ENCODE data around the gene ARHGAP18.

Gene ARHGAP18

DNA sequence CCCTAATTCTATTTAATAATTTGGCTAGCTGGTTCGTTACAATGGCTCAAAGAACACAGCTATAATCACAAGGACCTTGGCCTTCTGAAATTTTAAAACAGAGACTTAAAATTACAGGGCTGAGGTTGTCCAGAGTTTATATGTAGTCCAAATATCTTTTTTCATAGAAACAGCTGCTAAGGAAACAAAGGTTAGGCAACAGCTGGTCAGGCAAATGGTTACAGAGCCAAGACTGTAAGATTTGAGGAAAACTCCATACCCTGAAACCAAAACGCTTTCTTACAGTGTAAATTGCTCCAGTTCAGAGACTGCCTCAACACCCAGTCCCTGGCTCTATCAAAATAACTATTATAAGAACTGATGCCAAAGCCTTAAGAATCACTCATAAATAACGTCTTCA lies 9.7 kb upstream of the ARHGAP18 start:
- DNase-seq: no peak

DNA sequence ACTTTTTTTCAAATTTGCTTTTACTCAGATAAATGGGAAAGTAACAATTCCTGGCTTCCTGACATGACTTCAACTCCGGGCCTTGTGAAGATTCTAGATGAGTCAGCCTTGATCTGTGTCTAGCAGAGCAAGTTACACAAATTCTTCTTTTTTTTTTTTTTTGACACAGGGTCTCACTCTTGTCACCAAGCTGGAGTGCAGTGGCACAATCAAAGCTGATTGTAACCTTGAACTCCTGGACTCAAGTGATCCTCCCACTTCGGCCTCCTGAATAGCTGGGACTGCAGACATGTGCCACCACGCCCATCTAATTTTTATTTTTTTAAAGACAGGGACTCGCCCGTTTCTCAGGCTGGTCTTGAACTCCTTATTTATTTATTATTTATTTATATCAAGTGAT lies 7.3 kb upstream of the ARHGAP18 start:
- no peak for DNase-seq

DNA sequence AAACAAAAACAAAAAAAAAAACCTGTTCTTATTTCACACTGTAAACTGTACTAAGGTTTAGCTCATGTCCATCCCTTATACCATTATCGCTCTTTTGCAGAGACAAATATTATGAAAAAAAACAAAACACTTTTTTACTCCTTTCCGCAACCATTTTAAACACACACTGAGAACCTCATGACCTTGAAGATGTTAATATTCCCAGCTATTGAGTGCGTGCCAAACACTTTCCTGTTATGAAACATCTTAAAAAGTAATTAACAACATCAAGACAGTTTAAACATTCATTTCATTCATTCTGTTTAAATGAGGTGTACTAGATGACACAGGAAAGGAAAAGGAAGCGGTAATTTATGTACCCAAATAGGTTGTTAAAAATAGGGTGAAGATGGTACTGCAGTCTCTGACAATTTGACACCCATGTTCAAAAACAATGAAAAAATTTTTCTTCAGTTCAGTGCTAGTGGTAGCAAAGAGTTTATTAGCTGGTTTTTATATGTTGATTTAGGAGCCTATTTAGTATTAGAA lies 3.9 kb upstream of the ARHGAP18 start:
- DNase-seq: no peak

DNA sequence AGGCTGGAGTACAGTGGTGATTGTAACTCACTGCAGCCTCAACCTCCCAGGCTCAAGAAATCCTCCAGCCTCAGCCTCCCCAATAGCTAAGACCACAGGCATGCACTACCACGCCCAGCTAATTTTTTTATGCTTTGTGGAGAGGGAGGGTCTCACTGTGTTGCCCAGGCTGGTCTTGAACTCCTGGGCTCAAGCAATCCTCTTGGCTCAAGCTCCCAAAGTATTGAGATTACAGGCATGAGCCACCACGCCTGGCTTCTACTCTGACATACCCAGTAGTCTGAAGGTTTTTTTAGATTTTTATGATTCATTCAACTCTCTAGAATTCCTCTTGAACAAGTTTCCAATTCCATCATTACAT lies 1.3 kb upstream of the ARHGAP18 start:
- no peak for DNase-seq

DNA sequence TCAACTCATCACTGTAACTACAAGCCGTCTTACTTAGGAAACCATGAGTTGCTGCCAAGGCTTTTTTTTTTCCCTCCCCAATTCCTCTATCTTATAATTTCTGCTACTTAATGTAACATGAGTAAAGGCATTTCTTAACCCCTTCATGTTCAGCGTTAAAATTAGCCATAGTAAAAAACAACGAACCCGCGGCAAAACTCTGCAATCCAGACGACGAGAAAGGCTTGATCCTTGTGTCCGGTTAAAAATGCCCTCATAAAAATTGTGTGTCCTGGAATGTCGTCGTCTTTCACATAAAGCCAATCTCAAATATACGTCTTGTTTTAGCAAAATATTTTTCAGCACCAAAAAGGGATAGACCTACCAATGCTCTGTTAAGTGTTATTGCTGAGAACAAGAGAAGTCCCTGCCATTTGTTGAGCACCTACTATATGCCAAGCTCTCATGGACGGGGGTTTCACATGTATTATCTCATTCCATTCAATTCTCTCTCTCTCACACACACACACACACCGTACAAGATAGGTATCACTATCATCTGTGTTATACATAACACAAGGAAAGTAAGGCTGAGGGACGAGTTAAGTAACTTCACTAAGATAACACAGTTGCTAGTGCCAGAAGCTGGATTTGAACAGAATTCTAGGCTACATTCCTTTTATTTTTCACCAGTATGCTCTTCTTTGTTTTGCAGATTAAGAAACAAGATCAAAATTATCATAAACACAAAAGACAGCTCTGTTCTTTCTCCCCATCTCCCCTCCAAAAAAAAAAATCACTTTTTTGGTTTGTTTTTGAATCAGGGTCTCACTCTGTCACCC lies 683 bp upstream of the ARHGAP18 start:
- DNase-seq: no peak

DNA sequence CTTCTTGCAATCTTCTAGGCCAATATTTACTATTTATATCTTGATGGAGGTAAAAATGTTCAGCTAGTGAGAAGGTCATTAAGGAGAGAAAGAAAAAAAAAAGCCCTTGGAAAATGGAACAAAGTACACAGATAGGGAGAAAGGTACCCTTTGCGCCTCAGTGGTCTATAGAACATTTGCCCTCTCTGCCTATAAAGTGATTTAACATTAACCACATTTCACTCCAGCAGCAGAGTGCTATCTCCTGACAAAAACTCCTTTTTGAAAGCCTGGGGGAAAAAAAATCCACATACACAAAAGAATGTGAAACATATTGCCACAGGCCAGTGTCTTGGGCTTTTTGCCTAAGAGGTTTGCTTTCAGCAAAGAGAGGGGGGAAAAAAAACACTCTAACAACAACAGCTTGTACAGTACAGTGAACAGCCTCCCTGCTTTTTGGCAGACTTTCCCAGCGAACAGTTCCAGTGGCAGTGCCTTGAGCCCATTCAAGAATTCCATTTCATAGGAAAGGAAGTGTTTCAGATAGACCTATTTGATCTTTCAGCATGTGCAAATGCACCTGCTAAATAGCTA lies 695 bp downstream of the ARHGAP18 start:
- no peak for DNase-seq

DNA sequence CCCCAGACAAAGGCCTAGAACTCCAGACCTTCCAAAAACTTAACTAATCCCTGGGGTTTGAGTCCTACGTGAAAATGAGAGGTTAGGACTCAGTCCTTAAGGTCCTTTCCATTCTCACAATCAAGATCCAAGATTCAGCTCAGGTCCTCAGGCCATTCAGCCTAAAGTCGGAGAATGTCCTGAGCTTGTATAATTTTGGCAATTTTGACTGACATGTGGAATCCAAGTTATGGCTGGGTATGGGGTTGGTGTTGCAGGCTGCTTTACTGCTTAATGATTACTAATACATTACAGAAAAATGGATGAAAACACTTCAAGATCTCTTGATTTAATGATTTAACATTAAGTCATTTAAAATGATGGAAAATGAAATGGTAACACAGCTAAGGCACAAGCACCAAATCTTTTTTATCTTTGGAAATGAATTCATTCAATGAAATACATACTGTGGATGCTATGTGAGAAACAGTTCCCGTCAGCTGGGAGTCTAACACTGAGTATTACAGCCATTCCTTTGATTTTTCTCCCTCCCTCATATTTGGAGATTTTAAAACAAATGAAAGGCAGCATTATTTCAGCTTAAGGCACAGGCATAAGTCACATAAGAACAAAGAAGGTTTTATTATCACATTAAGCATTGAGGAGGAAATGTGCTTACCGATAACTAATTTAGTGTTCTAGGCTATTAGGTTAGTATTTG lies 1.3 kb downstream of the ARHGAP18 start:
- no peak for DNase-seq

DNA sequence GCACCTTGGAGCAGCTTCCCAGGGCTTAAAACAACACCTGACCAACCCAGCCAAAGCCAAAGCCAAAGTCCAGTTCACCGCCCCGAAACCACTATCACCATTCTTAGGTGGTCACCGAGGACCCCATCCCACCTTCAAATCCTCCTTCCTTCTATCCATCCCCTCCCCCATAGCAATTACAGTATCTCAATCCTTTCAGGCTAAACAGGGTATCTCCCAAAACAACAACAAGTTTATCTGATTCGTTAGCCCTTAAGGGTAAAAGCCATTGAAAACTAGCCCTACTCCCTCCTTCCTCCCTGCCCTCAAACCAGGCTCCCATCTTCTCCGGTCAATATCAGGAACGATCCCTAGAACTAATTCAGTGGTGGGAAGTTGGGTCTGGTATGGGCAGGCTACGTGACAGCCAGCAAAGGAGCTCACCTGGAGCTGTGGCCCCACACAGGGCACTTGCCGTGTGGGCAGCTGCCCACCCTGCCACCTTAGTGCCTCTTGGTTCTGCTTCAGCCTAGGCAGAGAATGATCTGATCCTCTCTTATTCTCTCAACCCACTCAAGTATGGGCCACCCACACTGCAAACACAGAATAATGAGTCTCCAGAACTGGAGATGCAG lies 2.0 kb downstream of the ARHGAP18 start:
- no peak for DNase-seq

DNA sequence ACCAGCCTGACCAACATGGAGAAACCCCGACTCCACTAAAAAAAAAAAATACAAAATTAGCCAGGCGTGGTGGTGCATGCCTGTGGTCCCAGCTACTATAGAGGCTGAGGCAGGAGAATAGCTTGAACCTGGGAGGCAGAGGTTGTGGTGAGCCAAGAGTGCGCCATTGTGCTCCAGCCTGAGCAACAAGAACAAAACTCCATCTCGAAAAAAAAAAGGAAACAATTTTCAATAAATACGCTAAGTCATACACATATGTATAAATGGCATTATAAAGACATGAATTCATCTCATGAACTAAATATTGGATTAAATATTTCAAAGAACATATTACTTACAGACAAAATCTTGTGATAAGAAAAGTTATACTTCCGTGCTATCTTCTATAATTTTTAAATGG lies 2.9 kb downstream of the ARHGAP18 start:
- no peak for DNase-seq

DNA sequence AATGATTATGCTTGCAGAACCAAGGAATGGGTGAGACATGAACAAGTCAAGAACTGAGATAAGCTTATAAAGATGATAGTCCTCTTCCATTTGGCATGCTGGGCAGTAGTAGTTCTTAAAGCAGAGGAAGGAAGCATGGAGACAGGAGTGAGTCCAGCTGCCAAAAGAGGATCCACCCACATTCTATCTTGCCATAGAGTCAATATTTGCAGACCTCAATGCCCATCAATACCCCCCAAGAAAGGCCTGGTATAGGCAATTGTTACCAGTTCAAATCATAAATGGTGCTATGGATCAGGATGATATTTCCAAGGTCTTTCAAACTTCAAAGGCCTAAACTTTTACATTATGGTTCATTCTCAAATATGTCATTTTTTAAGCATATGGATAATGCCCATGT lies 4.8 kb downstream of the ARHGAP18 start:
- DNase-seq: no peak

DNA sequence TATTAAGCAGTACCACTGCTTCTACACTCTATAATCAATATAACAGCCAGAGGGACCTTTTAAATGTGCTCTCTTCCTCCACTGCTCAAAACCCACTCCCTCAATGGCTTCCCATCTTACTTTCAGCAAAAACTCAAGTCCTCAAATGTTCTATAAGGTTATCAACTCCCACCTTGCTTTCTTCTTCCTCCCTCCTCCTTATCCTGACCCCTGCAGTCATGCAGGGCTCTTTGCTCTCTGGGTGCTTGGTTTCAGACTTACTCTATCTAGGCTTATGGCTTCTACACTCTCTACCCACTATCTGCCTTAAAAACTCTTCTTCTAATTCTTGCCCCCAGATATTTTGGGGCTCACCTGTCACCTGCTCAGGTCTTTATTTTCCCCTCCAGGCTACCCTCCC lies 5.3 kb downstream of the ARHGAP18 start:
- DNase-seq: no peak

DNA sequence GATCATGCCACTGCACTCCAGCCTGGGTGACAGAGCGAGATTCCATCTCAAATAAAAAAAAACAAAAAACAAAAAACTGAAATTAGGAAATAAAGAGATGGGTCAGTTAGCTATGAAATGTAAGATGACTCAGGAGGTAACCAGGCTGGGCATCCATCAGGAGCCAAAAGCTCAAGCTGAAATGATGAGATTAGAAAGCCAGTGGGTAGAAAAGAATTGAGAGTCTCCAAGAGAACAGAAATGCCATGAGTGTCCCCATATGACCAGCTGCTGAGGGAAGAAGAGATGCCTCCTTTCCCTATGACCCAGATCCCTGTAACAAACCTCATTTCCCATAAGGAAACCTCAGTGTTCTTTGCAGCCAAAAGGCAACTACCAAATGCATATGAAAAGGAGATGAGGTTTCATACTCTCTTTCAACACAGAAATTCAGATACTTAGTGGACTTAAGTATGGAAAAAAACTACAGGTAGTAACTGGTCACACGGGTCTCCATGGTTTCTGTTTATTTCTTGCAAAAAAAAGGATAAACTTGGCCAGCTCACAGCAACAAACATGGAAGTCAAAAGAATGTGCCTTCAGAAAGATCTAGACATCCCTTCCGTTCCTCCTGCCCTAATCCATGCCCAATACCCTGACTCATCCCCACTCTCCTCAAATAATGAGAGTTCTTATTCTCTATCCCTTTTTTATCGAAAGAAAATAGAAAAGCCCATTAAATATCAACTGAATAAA lies 8.1 kb downstream of the ARHGAP18 start:
- DNase-seq: no peak

DNA sequence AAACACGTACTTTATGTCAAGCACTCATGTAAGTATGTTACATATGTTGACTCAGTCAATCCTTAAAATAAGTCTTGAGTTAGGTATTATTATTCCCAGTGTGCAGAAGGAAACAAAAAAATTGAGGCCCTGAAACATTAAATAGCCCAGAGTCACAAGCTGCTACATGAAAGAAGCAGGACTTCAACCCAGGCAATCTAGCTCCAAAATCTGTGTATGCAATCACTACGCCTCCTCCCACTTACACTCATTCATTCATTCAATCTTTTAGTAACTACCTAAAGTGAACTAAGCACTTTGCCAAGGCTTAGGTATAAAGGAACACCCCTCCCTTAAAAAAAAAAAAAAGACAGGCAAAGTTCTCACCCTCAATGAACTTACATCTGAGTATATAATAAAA lies 9.3 kb downstream of the ARHGAP18 start:
- DNase-seq: no peak

DNA sequence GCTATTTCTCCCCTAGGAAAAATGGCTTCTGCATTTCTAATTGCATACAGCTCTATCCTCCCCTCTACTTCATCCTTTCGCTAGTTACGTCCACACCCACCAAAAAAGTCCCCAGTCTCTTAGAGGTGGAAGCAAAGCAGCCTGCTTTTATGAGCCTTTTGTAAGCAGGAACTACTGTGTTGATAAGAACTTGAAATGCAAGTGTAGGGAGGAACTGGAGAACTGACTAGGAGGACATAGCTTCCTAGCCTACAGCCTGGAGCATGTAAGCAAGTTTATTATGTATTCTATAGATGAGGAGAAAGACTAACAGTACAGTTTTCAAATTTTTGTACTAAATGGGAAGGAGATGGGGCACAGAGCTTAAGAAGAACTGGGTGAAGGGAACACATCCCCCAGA lies 10.3 kb downstream of the ARHGAP18 start:
- no peak for DNase-seq

DNA sequence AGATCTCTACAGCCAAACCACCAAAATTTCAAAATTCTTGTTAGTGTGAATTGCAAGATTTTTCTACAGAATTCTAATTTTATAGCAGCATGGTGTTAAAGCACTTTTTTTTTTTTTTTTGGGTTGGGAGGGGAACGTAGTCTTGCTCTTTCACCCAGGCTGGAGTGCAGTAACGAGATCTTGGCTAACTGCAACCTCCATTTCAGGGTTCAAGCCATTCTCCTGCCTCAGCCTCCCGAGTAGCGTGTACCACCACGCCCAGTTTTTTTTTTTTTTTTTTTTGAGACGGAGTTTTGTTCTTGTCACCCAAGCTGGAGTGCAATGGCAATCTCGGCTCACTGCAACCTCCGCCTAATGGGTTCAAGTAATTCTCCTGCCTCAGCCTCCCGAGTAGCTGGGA lies 11.5 kb downstream of the ARHGAP18 start:
- no peak for DNase-seq

DNA sequence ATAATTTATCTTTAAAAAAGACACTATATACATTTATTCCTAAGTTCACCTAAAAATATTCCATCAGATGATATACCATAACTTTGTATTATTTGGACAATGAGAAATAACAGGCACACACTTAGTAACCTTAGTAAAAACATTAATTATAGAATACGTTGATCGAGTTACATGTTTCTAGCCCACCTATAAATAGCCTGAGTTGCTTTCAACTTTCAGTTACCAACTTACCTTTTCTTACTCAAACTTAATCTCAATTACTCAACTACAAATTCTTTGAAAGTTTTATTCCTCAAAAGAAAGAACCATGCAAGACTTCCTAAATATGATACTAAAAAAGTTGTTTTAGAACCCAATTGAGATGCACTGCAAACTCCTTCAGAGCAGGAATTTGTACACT lies 12.2 kb downstream of the ARHGAP18 start:
- no peak for DNase-seq

DNA sequence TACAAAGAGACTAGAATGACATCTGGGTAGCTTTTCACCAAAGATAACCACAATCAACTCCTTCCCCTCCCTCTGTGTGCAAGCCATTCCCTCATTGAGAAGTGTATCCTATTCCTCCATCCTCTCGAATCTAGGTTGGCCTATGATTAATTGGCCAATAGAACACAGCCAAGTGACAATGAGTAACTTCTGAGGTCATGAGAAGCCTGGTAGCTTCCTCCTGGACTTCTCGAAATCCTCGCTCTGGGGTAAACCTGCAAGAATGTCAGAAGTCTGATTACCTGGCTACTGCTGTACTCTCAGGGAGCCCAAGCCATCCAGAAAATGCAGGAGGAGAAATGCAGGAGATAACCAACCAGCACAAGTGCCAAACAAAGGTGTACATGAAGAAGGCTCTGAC lies 13.1 kb downstream of the ARHGAP18 start:
- DNase-seq: no peak

DNA sequence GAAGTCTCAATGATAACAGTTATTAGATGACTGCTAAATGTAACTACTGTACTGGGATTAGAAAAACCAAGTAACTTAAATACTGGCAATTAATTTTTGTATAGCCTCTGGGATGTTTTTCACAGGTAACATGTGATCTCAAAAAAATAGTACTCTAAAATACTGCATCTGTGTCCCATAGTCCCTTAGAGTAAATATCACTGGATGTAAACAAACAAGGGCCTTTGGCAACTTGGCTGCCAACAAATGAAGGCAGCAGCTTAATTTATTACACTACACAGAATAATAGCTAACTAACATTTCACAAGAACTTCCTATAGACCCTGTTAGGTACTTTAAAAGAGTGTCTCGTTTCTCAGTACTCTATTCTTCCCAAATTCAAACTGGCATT lies 14.0 kb downstream of the ARHGAP18 start:
- DNase-seq: no peak

DNA sequence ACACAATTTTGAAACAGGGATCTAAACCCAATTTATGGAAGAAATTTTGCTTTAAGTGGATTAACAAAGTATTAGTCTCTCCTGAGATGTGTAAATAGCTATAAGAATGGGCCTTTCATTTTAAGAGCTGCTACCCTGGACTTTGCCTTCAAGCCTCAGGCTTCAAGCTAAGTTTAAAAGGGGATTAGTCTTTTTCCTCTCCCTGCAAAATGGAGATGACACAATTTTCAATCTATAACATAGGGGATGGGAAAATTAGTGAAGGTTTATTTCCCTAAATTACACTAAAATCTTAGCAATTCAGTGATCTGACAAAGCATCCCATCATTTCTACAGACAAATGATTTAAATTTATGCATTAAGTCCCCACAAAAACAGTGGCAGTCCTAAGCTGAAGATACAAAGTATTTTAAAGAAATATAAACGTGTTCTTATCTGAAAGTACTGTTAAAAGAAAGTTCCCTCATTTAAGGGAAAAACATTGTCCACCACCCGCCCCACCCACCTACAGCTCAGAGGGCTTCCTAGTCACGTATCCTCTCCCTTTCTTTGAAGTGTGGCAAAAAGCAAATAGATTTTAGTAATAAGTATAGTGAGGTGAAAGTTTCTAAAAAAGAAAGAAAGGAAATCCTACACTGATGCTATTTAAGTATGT lies 14.5 kb downstream of the ARHGAP18 start:
- peak in 1 of 2 experiments; percentile 41 for DNase-seq

DNA sequence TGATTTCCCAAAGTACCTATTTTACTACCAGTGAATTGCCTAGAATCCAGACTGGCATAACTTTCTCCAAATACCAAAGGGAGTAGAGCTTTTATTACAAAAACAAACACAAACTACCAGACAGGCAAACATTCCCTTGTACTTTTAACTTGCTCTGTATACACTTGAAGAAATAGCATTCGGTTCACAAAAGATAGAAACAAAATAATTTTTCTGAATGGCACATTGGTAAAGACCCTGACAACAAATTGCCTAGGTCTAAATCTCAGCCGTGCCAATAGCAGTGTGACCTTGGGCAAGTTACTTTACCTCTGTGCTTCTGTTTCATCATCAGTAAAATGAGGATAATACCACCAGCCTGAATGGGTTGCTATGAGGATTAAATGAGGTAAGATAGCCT lies 15.9 kb downstream of the ARHGAP18 start:
- DNase-seq: no peak

DNA sequence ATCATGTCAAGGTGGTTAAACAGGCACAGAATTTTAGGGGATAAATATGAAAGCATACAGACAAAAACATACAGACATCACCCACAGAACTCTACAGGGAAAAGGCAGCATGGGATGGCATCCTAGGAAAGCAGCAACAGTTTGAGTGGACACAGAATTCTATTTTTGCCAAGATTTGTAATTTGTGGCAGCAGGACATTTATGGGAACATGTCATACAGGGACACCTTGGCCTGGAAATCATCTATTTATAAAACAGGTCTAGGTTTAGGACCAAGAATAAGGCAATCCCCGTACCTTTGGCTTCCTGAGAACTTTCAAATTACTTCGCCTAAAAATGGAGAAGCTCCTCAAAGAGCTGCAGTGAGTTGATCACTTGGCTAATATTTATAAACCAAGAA lies 17.5 kb downstream of the ARHGAP18 start:
- no peak for DNase-seq

DNA sequence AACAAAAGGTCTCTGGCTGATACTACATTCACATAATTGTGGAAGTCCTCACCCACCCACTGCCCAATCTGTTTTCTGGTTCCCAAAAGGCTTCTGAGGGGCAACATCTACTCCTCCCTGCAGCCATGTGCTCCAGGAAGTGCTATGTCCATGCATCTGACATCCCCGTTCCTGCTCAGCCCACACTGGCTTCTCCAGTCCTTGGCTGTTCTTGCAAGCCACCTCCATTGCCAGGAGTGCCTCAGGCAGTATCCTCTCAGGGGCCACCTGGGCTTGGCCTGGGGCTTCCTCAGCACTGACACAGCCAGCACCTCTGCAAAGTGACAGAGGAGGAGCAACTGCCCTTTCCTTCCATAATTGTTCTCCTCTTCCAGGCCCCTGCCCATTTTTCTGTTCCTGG lies 18.3 kb downstream of the ARHGAP18 start:
- no peak for DNase-seq
